ENCODE results near the gene JAKMIP1.

JAKMIP1 gene

DNA sequence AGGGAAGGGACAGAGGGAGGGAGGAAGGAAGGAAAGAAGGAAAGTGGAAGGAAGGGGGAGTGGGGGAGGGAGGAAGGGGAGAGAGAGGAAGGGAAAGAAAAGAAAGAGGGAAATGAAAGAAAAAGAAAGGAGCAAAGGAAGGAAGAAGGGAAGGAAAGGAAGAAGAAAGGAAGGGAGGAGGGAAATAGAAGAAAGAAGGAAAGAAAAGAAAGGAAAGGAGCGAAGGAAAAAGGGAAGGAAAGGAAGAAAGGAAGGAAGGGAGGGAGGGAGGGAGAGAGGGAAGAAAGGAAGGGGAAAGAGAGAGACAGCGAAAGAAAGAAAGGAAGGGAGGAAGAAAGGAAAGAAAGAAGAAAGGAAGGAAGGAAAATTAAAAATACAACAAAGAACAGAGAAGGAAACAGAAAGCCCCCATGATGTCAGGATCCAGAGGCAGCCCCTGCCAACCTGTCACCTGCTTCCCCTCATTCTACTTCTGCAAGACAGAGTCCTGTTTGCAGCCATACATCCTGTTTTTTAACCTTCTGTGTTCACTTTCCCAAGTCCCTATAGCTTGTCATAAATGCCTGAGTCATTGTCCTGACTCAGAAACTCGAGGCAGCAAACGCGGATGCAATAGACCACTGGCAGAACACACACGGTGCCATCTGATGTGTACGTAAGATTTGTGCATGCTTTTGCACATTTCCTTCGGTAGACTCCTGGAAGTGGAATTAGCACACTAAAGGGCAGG, 105.2 kb downstream of the JAKMIP1 start:
- no peak for DNase-seq (ENCODE audit: low spot score)

DNA sequence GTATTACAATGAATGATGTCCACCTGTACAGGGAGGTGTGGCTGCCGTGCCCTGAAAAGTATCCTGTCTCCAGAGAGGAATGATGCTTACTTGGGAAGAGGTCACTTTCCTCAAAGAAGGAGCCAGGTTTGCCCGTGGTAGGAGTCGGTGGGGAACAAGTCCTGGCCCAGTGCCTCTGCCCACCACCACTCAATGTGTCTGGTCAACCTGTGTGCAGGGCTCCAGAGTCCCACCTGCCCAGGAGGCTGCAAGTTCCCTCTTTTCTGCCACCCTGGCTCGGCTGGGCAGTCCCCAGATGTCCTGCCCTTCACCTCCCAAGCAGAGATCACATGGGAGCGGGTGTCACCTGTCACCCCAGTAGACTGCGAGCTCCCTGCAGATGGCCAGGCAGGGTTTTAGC, 106.7 kb downstream of the JAKMIP1 start:
- no peak for DNase-seq (ENCODE audit: low spot score)

DNA sequence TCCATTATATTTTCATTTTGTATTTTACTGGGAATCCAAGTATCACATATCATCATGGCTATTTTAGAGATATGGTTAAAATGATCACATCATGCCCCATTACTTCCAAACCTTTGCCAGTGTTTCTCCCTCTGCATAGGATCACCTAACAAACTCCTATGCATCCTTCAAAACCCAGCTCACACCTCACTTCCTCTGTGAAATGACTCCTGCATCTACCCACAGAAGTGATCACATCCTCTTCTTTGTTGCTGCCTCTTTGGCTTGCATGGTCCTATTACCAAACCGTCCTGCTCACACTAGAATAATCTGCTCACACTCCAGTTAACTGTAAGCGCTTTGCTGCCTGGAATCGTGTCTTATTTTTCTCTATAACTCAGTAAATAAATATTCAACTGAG, 107.4 kb downstream of the JAKMIP1 start:
- no peak for DNase-seq (ENCODE audit: low spot score)

DNA sequence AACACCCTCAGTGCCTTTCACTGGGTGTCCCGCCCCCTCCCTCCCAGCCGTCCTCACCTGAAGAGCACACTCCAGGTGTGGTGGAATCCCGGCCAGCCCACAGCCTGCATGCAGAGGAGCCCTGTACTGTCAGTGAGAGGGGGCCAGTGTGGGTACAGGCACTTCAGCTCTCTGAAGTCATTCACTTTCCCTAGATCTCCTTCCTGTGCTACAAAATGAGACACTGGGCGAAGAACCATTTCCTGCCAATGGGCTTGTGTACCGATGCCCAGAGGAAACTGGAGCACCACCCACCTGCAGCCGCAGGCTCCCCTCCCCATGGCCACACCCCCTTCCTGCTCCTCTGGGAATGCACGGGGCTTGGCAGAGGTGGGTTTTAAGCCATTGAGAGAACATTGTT, 108.2 kb downstream of the JAKMIP1 start:
- no peak for DNase-seq (ENCODE audit: low spot score)

DNA sequence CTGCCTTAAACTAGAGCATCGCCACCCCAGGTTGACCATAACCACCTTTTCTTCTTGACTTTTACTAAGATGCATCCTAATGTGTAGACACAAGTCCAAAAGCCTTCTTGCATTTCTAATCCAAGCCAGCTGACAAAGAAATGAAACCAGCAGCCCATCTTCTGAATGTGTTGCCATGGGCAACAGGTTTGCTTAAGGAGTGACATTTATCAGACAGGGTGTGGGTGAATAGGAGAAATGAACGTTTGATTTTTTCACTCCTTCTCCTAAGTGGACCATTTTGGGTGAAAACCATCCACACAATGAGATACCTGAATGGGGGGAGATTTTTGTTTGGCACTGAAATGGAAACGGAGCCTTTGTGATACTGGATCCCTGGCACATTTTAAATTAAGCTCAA, 109.4 kb downstream of the JAKMIP1 start:
- DNase-seq (ENCODE audit: low spot score): no peak

DNA sequence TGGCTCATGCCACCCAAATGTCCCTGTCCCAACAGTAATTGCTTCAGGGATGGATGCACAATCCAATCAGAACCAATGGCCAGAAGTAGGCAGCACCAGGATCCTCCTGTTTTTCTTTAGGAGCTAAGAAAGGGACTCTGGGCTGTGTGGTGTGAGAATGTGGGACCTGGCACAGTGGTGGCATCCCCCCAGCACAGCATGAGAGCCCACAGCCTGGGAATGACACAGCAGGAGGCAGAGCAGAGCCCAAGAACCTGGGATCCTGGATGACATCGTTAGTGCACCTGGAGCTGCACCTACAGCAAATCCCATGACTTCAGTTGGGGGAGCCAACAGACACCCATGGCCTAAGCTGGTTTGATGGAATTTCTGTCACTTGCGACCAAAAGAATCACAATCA, 111.4 kb downstream of the JAKMIP1 start:
- DNase-seq (ENCODE audit: low spot score): no peak

DNA sequence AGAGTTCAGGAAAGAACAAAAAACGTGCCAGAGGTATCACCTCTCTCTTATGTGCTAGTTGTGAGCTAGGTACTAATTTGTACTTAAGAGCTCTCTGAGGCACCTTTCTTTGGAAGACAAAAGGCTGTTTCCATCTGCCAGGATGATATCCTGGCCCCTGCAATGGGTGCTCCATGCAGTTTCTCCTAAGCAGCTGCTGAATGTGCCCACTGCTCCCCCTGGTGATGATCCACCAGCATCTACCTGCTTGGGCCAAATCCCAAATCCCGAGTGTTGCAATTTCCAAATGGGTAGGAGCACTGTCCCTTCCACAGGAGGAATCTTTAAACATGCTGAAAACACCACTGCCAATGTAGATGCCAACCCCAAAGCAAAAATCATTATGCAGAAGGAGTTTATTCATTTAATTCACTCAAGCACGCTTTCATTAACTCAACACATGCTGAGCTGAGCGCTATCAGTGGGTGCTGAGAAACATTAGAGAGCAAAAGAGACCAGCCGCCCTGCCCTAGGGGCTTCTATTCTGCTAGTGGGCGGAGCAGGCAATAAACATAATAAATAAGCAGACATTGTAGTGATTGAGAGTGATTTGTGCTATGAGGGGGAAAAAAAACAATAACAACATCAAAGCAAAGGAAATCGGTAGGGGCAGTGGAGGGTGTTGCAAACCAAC, 112.5 kb downstream of the JAKMIP1 start:
- no peak for DNase-seq (ENCODE audit: low spot score)

DNA sequence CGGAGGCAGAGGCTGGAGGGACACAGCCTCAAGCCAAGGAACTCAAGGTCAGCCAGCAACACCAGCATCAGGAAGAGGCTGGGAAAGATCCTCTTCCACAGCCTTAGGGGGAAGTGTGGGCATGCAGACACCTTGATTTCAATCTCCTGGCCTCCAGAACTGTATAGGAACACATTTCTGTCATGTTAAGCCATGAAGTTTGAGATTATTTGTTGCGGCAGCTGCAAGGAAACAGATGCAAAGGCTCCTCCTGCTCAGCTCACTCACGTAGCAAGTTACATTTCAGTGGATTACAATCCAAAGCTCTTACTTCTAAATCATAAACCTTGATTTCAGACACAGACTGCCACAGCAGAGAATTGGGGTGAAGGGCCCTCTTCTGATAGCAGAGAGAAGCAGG, 113.5 kb downstream of the JAKMIP1 start:
- DNase-seq (ENCODE audit: low spot score): no peak

DNA sequence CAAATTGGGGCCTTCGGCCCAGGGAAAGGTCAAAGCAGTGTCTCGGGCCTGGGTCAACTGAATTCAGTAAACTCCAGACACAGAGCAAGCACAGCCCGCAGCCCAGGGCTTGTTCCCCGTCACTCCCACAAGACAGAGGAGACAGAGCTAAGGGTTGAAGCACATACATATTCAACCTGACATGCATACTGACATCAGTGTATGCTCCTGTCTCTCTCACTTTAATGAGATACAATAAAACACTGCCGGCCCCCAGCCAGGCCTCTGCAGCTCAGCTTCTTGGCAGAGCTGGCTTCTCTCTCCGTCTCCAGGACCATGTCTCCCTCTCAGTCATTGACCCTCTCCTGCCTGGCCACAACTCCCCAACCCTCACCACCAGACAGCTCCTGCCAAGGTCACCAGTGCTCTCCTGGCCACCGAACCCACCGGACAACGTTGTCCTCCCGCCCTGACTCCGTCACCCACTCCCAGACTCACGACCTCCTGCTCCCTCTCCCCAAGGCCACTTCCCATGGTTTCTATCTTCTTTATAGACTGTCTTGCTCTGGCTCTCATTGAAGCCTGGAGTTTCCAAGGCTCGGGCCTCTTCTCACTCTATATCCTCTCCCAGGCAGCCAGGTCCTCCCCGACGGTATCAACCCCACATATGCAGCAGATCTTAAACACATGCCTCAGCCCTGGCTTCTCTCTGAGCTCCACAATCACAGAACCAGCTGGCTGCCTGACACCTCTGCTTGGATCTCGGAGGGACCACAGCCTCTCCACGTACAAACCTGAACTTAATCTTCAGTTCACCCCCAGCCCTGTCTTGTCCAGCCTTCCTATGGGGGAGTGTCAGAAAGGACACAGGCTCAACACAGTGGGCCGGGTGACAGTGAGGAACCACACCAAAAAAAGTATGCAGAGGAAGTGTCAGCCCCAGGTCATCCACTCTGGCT, 114.4 kb downstream of the JAKMIP1 start:
- DNase-seq (ENCODE audit: low spot score): no peak

DNA sequence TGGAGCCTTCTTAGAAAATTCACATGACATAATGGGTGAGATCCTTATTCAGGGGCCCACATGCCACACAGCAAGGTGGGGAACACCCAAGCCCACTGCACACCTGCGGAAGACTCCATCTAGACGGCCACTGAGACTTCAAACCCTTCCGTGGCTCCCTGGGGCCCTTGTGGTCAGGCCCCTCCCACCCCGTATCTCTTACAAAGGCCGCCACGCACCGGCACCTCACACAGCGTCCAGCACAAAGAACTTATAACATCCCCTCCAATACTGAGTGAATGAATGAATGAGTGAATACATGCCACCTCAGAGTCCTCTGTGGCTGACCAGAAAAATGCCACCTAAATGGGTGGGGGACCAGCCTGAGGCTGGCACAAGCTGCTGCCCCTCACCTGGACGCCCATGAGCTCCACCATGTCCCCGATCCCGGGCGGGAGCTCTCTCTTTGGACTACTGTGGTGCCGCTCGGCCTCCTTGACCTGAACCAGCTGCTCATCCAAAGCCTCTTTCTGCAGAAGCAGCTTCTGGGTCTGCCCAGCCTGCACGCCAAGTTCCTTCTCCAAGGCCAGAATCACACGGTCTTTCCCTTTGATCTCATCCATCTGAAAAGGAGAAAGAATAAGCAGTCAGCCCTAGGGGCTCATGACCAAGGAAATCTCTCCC, 115.2 kb downstream of the JAKMIP1 start:
- no peak for DNase-seq (ENCODE audit: low spot score)

DNA sequence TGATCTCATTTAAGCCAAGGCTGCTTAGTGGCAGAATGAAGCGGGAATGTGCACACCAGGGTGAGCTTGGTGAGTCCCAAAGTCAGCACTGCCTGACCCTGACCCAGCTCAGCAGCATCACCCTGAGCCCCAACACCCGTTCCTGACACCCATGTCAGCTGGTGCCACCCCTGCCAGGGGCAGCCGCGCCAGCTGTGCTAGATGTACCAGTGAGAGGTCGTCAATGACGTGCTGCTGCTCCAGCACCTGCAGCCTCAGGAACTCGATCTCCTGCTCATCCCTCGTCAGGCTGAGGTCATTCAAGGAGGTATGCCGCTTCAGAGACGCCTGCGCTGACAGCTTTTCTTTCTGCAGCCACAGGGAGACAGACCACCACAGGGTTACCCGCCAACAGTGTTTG, 120.4 kb downstream of the JAKMIP1 start:
- DNase-seq (ENCODE audit: low spot score): no peak

DNA sequence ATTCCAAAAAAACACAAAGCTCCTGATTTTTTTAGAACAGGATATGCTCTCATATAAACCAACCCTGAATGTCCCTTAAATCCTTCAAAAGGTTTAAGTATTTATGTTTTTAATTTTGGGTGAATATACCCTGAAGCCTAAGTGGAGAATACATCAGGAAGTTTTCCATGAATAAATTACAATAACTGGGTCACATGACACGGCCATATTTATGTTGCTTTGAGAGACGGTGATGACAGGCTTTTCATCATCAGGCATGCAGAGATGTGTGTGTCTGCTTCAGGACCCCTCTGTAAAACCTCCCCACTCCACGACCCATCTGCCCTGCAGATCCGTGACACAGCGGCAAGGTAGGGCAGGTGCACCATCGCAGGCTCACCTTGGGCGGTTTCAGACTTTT, 121.8 kb downstream of the JAKMIP1 start:
- no peak for DNase-seq (ENCODE audit: low spot score)

DNA sequence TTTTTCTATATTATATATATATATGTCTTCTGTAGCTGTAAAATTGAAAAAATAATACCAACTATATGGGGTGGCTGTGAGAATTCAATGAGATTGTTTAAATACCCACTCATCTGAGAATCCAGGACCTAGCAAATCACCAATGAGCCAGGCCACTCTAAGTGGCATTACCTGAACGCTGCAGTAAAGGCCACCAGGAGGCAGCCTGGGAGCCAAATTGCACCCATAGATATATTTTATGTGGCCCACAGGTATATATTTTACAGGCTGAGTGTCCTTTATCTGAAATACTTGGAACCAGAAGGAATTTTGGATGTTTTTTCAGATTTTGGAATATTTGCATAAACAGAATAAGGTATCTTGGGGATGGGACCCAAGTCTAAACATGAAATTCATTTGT, 124.0 kb downstream of the JAKMIP1 start:
- DNase-seq (ENCODE audit: low spot score): no peak

DNA sequence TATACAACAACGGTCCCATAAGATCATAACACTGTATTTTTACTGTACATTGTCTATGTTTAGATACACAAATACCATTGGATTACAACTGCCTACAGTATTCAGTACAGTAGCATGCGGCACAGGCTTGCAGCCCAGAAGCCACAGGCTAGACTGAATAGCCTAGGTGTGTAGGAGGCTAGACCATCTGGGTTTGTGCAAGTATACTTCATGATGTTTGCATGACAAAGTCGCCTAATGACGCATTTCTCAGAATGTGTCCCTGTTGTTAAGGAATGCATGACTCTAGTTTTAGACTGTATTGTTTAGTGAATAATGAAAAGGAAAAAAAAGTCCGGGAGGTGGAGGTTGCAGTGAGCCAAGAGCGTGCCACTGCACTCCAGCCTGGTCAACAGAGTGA, 125.6 kb downstream of the JAKMIP1 start:
- DNase-seq (ENCODE audit: low spot score): no peak

DNA sequence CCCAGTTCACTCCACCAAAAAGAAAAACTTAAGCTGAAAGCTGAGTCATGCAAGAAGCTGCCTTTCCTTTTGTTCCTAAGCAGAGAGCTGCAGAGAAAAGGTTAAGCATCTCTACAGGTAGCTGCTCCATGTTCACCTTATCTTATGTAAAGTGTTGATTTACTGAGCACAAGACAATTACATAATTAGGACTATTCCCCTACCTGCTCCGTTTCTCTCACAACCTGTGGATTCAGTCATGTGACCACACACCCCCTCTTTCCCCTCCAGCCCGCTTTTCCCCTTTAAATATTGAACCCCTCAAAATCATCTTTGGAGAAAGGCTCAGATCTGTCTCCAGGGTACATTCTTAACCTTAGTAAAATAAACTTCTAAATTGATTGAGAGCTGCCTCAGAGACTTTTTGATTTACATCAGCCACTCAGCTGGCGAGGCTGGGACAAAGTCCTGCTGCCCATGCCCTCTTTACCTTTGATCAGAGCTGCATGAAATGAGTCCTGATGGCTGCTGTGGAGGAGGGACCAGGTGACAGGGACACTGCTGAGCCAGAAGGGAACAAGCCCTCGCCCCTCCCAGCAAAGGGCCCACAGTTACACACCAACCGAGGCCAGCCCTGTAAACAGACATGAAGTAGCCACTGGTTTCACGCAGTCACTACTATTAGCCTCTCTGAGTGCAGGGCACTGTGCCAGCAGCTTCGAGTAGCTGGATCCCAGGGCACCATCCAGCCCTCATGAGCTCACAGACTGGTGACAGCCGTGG, 128.2 kb downstream of the JAKMIP1 start:
- no peak for DNase-seq (ENCODE audit: low spot score)

DNA sequence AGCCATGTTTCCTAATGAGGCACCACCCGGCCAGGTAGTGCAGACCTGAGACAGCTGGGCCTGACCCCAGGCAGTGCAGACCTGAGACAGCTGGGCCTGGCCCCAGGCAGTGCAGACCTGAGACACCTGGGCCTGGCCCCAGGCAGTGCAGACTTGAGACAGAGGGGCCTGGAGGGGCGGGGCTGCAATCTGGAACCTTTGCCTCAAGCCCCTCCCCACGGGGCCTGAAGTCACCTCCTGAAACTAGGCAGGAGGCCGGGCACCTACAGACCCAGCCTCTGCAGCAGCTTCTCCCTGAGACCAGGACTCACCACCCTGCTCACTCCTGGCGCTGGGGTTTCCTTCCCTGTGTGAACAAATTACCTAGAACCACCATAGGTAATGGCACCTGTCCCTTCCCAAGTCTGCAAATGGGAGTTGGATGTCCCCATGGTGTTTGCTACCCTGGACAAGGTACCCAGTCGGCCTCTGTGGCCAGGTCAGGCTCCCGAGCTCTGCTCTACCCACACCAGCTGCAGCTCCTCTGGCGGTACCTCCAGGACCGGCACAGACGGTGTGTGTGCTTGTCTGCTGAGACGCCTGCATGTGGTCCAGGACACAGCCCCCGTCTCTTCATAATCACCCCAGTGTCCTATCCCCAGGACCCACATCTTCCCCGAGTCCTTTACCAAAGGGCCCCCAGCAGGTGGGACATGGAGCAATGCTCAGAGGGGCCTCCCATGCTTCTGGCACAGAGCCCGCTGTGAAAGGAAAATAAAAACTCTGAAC, 129.0 kb downstream of the JAKMIP1 start:
- DNase-seq (ENCODE audit: low spot score): no peak

DNA sequence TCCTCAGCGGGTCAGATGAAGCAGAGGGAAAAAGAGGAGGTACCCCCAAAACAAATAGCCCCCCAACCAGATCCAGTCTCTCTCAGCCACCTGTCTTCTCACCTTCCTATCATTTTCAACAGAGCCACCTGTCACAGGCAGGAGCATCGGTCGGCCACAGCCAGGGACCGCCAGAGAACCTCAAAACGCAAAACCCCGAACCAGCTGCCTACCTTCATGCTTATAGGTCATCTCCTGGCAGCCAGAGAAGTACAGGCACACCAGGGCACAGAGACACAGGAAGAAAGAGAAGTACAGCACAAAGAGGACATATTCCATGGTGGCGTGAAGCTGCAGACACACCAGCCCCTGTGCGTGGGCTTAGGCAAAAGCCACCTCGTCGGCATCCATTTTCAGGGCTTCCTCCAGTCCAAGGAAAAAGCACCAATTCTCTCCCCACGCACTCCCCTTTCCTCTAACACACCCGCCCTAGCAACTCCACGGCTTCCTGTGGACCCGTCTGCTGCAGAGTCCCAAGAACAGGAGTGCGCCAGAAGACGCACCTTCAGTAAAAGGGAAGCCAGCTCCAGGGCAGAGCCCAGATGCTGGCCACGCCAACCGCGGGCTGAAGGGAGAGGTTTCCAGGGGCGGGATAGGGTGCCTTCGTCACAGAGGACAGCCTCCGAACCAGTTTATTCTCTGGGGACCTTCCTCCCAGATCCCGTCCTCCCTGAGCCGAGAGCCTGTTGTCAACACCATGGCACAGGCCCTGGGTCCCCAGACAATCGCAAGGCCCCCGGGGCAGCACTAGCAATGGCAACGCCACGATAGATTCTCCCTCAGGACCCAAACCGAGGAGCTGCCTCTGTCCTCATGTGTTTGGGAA, 130.3 kb downstream of the JAKMIP1 start:
- no peak for DNase-seq (ENCODE audit: low spot score)

DNA sequence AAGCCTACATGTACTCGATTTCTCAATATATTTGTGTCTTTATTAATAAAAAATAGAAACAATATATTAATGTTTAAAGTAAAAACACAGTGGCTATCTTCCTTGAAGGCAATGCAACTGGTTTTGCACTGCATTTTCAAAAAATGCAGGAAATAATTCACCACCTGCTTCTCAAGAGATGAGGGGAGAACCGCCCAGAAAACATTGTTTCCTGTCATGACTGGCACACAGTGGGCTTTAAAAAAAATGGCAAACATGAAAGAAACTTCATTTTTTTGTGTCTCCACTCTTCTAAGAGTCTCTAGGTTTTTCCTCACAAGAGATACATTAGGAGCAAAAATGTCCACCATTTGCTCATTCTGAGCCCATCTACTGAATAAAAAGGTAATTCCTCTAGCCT, 131.4 kb downstream of the JAKMIP1 start:
- no peak for DNase-seq (ENCODE audit: low spot score)

DNA sequence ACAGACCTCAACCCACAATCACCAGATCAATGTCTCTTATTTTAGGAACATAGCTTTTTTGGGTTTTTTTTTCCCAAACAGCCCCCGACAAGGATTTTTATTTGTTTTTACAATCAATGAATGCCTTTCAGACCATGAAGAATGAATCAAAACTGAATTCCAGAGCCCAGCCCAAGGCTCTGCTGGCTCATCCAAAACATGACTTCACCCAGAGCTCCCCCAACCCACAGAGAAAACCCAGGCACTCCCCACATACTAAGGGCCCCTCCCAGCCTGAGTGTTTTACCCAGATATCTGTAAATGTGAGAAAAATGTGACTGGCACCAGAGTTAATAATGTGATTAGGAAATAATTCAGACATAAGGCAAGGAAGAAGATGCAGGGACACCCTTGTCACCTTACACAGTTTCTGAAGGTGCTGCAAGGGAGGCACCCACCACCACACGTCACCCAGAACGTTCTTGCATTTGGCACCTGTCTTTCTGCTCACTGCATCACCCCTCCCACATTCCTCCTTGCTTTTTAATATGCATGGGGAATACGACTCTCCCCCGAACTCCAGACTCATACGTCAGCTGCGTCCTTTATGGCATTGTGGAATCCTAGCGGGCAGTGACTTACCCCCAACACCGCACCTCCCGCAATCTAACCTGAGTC, 134.3 kb downstream of the JAKMIP1 start:
- no peak for DNase-seq (ENCODE audit: low spot score)

All from AG08396 (cell line).